Measurements from ENCODE around the gene PLA2G6.
A peak's percentile ranks its signal among the peaks of the same experiment; 100 is the strongest.
"Not testable (repeated sequence)": the region's sequence is repeated elsewhere in the genome, so short reads cannot be mapped to it uniquely, and the experiment has no call there.

PLA2G6 gene

GRCh38 chr22:38191055-38191454 lies 9.4 kb upstream of the PLA2G6 start:
- DNase-seq = no peak

- DNase-seq = no peak
Measured at GRCh38 chr22:38190581-38190980, 9.0 kb upstream of the PLA2G6 start.

GRCh38 chr22:38189104-38189503 lies 7.5 kb upstream of the PLA2G6 start:
- DNase-seq = no peak

GRCh38 chr22:38187413-38188212 lies 6.0 kb upstream of the PLA2G6 start:
- DNase-seq = peak; percentile 84

GRCh38 chr22:38186429-38186828 lies 4.8 kb upstream of the PLA2G6 start:
- DNase-seq = no peak

DNA sequence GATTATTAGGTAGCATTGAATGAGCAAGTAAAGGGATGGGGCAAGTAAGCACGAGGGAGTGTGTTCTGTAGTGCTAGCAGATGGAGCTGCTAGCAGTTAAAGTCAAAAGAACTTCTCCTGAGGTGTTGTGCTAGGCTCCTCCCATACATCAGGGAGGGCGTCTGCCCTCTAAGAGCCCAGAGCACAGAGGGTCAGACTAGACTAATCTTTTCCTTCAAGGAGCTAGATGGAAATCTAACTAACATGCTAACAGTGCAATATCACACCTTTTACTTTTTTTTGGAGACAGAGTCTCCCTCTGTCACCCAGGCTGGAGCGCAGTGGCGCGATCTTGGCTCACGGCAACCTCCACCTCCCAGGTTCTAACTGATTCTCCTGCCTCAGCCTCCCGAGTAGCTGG lies 3.2 kb upstream of the PLA2G6 start:
- DNase-seq = no peak

- no peak for DNase-seq
Measured at GRCh38 chr22:38180841-38181452, 683 bp downstream of the PLA2G6 start.

DNA sequence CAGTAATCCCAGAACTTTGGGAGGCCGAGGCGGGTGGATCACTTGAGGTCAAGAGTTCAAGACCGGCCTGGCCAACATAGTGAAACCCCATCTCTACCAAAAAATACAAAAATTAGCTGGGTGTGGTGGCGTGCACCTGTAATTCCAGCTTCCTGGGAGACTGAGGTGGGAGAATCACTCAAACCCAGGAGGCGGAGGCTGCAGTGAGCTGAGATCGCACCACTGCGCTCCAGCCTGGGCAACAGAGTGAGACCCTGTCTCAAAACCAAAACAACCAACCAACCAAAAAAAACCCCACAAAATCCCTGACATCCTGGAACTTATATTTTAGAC lies 3.1 kb downstream of the PLA2G6 start:
- not testable (repeated sequence) for DNase-seq

GRCh38 chr22:38177926-38178604 lies 3.6 kb downstream of the PLA2G6 start:
- DNase-seq = no peak

GRCh38 chr22:38177571-38177925 lies 4.1 kb downstream of the PLA2G6 start:
- not testable (repeated sequence) for DNase-seq

DNA sequence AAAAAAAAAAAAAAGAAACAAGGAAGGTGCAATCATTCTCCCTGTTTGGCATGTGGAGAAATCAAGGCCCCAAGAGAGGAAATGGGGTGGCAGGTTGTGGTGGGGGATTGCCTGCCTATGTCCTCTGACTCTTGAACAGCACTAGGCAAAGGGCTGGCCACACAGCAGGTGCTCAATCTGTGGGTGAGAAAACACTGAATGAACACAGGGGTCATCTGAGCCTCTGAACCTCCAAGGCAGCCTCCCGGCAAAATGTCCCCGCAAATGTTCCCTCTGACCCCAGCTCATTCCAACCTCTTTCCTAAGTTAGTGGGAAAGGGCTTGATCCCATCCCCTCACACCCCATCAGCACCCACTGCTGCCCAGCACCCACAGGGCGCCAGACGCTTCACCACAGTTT lies 4.6 kb downstream of the PLA2G6 start:
- no peak for DNase-seq

DNA sequence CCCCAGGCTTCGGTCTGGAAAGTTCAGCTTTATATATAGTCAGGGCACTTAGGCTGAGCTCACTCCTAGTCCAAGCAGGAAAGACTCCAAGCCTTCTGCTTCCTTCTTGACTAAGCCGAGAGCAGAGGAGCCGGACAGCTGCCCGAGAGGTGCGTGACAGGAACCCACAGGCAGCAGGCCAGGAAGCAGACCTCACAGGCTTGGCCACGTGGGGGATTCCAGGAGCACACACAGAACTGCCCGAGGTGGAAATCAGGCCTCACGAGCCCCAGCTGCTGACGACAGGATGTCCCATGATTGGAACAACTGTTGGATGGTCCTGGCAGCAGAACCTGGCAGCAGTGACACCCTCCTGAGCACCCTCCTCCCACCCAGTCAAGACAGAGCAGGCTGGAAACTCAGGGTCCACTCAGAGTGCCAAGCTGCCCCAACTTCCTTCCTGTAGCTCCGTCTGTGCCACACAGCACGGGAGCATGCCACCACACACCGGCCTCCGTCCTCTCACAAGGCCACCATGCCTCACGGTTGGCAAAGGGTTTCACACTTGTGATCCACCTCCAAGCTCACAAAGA lies 5.4 kb downstream of the PLA2G6 start:
- DNase-seq = no peak

DNA sequence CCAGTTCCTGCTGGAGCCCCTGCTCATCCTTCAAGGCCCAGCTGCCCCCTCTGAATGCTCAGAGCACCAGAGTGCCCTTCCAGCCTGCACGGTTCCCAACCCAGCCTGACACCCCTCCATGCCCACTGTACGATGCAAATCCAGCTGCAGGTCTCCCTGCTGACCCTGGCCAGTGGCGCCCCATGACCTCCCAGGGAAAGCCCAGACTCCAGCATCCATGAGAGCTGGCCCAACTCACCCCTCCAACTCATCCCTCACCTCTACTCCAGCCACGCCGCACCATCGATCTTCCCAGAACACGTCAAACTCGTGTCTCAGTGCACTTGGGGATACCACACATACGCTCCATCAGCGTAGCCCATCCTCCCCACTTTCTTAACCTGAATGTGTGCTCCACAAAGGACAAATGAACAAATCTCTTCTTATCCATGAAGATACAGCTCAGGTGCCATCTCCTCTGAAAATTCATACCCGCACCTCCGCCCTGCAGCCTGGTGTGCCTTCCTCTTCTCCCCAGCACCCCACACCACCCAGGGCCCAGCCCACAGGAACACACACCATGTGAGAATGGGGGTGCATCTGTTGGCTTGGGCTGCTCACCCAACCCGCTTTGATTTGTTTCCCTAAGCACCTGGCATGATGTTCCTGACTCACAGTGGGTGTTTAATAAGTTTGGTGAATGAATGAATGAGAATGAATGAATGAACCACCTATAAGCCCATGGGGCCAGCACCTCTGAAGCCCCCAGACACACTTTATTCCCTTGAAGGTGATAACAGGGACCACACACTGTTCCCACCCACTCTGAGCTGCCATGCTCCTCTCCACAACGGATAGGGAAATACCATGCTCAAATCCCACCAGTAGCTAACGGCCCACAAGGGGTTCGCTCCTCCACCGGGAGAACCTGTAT lies 6.2 kb downstream of the PLA2G6 start:
- no peak for DNase-seq

- DNase-seq = no peak
Measured at GRCh38 chr22:38174626-38175025, 7.0 kb downstream of the PLA2G6 start.

DNA sequence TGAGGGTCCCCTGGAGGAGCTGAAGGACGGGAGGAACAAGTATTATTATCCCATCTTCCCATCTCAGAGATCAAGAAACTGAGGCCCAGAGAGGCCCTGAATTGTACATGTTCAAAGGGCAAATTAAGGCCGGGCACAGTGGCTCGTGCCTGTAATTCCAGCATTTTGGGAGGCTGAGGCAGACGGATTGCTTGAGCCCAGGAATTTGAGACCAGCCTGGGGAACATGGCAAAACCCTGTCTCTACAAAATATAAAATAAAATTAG lies 8.1 kb downstream of the PLA2G6 start:
- DNase-seq = no peak

DNA sequence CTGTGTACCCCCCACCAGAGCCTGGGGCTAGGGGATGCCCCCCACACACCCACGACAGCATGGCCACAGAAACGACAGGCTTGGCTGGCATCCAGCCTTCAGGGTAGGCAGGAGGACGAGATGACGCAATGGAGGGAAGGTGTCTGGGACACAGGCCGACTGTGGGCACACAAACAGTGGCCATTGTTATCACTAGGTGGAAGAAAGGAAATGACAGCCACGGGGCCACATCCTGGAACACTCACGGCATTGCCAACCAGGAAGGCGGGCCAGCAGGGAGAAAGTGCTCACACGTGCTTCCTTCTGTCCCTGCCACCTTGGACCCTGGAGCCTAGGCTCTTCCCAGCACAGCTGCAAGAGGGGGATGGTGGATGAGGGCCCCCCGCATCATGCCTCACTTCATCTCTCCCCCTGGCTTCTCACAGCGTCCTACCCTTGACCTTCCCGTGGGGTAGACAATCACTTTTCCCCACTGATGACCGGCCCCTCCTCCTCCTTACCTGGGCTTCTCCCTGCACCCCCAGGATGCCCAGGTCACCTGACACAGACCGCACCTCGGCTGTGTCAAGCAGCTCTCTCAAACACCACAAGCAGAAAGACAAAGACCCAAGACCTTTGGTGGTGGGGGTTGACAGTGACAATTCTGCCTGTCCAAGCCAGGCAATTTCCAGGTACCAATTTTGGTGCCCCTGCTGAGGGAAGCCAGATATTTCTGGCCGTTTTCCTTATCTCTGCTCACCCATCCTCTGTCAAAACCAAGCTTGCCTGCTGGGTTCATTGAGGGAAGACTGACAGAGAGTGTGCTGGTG lies 8.6 kb downstream of the PLA2G6 start:
- DNase-seq = peak; percentile 45

DNA sequence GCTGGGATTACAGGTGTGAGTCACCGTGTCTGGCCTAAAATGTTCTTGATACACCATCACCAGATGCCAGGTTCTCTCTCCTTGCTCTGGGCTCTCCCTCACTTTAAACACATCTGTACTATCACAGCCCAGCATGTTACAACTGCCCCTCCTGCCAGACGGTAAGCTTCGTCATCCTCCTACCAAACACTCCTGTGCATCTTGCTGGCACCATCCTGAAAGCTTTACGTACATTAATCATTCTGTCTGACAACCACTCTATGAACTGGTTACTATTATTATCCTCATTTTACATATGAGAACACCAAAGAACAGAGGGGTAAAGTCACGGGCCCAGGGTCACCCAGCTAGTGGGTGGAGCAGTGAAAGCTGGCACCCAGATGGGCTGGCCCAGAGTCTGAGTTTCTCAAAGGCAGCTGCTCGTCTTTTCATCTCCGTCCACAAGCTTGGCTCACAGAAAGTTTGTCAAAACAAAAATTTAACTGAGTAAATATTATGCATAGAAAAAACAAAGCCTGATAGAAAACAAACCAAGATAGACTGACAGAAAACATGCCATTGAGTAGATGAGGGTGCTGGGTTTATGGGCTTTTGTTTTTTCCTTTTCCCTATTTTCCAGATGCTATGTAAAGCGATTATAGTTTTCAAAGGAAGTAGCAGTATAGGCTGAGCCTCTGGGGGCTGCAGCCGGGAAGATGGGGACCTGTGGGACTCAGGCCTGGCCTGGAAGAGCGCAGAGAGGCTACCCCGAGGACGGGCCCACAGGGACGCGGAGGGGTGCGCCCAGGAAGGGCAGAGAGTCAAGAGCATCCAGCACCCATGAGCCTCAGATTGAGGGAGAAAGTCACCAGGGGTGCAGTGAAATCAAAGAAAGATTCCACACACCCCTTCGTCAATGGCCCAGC lies 9.5 kb downstream of the PLA2G6 start:
- DNase-seq = no peak

GRCh38 chr22:38170469-38170868 lies 11.2 kb downstream of the PLA2G6 start:
- no peak for DNase-seq

DNA sequence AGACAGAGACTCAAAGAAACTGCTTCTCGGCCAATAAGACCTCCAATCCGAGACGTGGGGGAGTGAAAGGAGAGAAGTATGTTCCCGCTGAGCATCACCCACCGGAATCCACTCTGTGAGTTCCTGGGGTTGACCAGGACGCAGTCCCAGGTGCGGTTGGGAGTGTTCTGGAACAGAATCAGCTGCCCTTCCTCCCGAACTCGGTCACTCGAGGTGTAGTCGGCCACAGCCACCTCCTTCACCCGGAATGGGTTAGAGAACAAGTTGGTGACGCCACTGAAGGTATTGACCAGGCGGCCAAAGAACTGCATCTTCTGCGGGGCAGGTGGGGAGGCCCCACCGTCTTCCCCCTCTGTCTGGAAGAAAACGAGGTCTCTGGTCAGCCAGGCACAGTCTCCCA lies 12.5 kb downstream of the PLA2G6 start:
- DNase-seq = no peak

- no peak for DNase-seq
Measured at GRCh38 chr22:38167988-38168407, 13.6 kb downstream of the PLA2G6 start.

- DNase-seq = no peak
Measured at GRCh38 chr22:38165922-38166593, 15.6 kb downstream of the PLA2G6 start.
